Measurements from ENCODE around the gene SLC27A6.

The SLC27A6 gene

GRCh38 chr5:129065721-129066120, 100.4 kb downstream of the SLC27A6 start:
- DNase-seq = no peak

- no peak for DNase-seq
Measured at GRCh38 chr5:129067745-129068144, 102.5 kb downstream of the SLC27A6 start.

GRCh38 chr5:129069292-129069691, 104.0 kb downstream of the SLC27A6 start:
- no peak for DNase-seq

- DNase-seq = no peak
Measured at GRCh38 chr5:129073111-129073510, 107.8 kb downstream of the SLC27A6 start.

- DNase-seq = no peak
Measured at GRCh38 chr5:129074903-129075302, 109.6 kb downstream of the SLC27A6 start.

GRCh38 chr5:129077433-129078075, 112.3 kb downstream of the SLC27A6 start:
- no peak for DNase-seq

- DNase-seq = no peak
Measured at GRCh38 chr5:129078247-129078646, 113.0 kb downstream of the SLC27A6 start.

GRCh38 chr5:129078660-129079059, 113.4 kb downstream of the SLC27A6 start:
- no peak for DNase-seq

- no peak for DNase-seq
Measured at GRCh38 chr5:129079496-129079895, 114.2 kb downstream of the SLC27A6 start.

- no peak for DNase-seq
Measured at GRCh38 chr5:129080766-129081165, 115.5 kb downstream of the SLC27A6 start.

GRCh38 chr5:129082225-129083136, 117.2 kb downstream of the SLC27A6 start:
- DNase-seq = no peak

All from NCI-H1436 (cell line).